ENCODE measurements around the gene RAPSN. TPM values are rescaled to one million over a fixed set of nuclear protein-coding genes. Genes with fewer than 3 reads are reported as not detected.

Gene RAPSN
- total RNA-seq, 1 experiment from 2014 or later, result 1.0 TPM

- no peaks in the 10 kb centered on the region for H3K9me3 ChIP-seq (ENCODE audit: low read depth, low read length, poor library complexity, severe bottlenecking)
- BruUV-seq (replicated peaks), result TSS peak; percentile 91
- H3K27me3 ChIP-seq (replicated peaks; ENCODE audit: insufficient read depth, low read depth, low read length, poor library complexity), result no peaks in the 10 kb centered on the region
- TF ChIP-seq CTCF (conservative IDR thresholded peaks at IDR 0.05; ENCODE audit: low read depth, low read length), result peak; percentile 75
- TF ChIP-seq EZH2 (IDR thresholded peaks at IDR 0.05; ENCODE audit: borderline replicate concordance, low read depth, low read length, poor library complexity, severe bottlenecking), result no peak
- CTCF ChIA-PET, result interaction anchor here (0.5 to 0.9 kb wide), 2 partner anchors 101 to 145 kb away, joined by 4 read pairs; no protein-coding TSS in a partner anchor
- peak within 1 kb of the TSS; percentile 83 for H3K27ac ChIP-seq (ENCODE audit: low read depth, low read length, poor library complexity, severe bottlenecking)
- peaks cover 21% of the 10 kb centered on the region for H3K4me1 ChIP-seq (ENCODE audit: insufficient read depth, low read length, poor library complexity, severe bottlenecking)
- POLR2A ChIA-PET (ENCODE audit: low non-redundant PET), result interaction anchor here (0.5 to 0.9 kb wide), 2 partner anchors 15 to 145 kb away, joined by 3 read pairs; no protein-coding TSS in a partner anchor
- peaks cover 17% of the 10 kb centered on the region for H3K36me3 ChIP-seq (ENCODE audit: insufficient read depth, low read length, poor library complexity, severe bottlenecking)
- peak within 1 kb of the TSS; percentile 70 for H3K4me3 ChIP-seq (ENCODE audit: low read depth, low read length, poor library complexity, severe bottlenecking)
- intact Hi-C loops (cut with micrococcal nuclease; ENCODE audit: unreplicated experiment), result loop anchor here (1.0 to 10.0 kb wide), 3 partner anchors 34 to 447 kb away; partner anchors contain the start of gene ARFGAP2
- DNase-seq (ENCODE audit: low spot score), result peak; percentile 99
These were observed 41.0 kb downstream of the RAPSN start, which contains the start of gene SLC39A13 for GRCh38 chr11:47407746-47408590. SLC39A13 (plus strand) TSS chr11:47408590; CDS start chr11:47410095, 1,505 bp downstream.

- no peak for TF ChIP-seq CTCF (conservative IDR thresholded peaks at IDR 0.05; ENCODE audit: low read depth, low read length)
- no peak for TF ChIP-seq EZH2 (IDR thresholded peaks at IDR 0.05; ENCODE audit: borderline replicate concordance, low read depth, low read length, poor library complexity, severe bottlenecking)
- CTCF ChIA-PET, result interaction anchor here (0.5 kb wide), 1 partner anchor 100 kb away, joined by 4 read pairs; no protein-coding TSS in a partner anchor
- Histone ChIP-seq H3K4me1 (ENCODE audit: insufficient read depth, low read length, poor library complexity, severe bottlenecking) (peaks cover 21% of the 10 kb centered on the region), H3K9me3 (ENCODE audit: low read depth, low read length, poor library complexity, severe bottlenecking) (no peaks in the 10 kb centered on the region), H3K36me3 (ENCODE audit: insufficient read depth, low read length, poor library complexity, severe bottlenecking) (peaks cover 13% of the 10 kb centered on the region), H3K27me3 (replicated peaks; ENCODE audit: insufficient read depth, low read depth, low read length, poor library complexity) (no peaks in the 10 kb centered on the region), H3K4me3 (ENCODE audit: low read depth, low read length, poor library complexity, severe bottlenecking) (peak overlapping the region; percentile 70), H3K27ac (ENCODE audit: low read depth, low read length, poor library complexity, severe bottlenecking) (peak overlapping the region; percentile 82)
- intact Hi-C loops (cut with micrococcal nuclease; ENCODE audit: unreplicated experiment), result loop anchor here (10.0 kb wide), 1 partner anchor 448 kb away; no protein-coding TSS in a partner anchor
- DNase-seq (ENCODE audit: low spot score), result no peak
- no TSS peak for BruUV-seq (replicated peaks)
- POLR2A ChIA-PET (ENCODE audit: low non-redundant PET), result interaction anchor here (0.5 to 0.9 kb wide), 2 partner anchors 14 to 155 kb away, joined by 3 to 7 read pairs; no protein-coding TSS in a partner anchor
These were observed 41.8 kb downstream of the RAPSN start for GRCh38 chr11:47406896-47407745.

- CTCF ChIA-PET, result no interaction called here
- no peak for TF ChIP-seq EZH2 (IDR thresholded peaks at IDR 0.05; ENCODE audit: borderline replicate concordance, low read depth, low read length, poor library complexity, severe bottlenecking)
- TF ChIP-seq CTCF (conservative IDR thresholded peaks at IDR 0.05; ENCODE audit: low read depth, low read length), result no peak
- no peak overlapping the region for H3K27ac ChIP-seq (ENCODE audit: low read depth, low read length, poor library complexity, severe bottlenecking)
- no peaks in the 10 kb centered on the region for H3K36me3 ChIP-seq (ENCODE audit: insufficient read depth, low read length, poor library complexity, severe bottlenecking)
- H3K9me3 ChIP-seq (ENCODE audit: low read depth, low read length, poor library complexity, severe bottlenecking), result no peaks in the 10 kb centered on the region
- peaks cover 25% of the 10 kb centered on the region for H3K4me1 ChIP-seq (ENCODE audit: insufficient read depth, low read length, poor library complexity, severe bottlenecking)
- no peak overlapping the region for H3K4me3 ChIP-seq (ENCODE audit: low read depth, low read length, poor library complexity, severe bottlenecking)
- no TSS peak for BruUV-seq (replicated peaks)
- POLR2A ChIA-PET (ENCODE audit: low non-redundant PET), result no interaction called here
- DNase-seq (ENCODE audit: low spot score), result no peak
- intact Hi-C loops (cut with micrococcal nuclease; ENCODE audit: unreplicated experiment), result loop anchor here (10.0 kb wide), 1 partner anchor 451 kb away; no protein-coding TSS in a partner anchor
- no peaks in the 10 kb centered on the region for H3K27me3 ChIP-seq (replicated peaks; ENCODE audit: insufficient read depth, low read depth, low read length, poor library complexity)
These were observed 45.4 kb downstream of the RAPSN start for GRCh38 chr11:47403571-47403970.
